GM13977 (cell line): Measurements from ENCODE around the gene CACNG4.

ENCODE experiments used
- DNase-seq: peaks from one replicate; pipeline ENCODE4 v3.0.0; 2012; ENCODE audit warnings: low spot score
- CTCF ChIP-seq: IDR thresholded peaks from 2 replicates; pipeline ENCODE4 v1.5.1; 2012; ENCODE audit warnings: mild to moderate bottlenecking, control low read depth; ENCODE audit not compliant: insufficient read depth; ENCODE audit errors: extremely low read depth, missing control alignments
- in situ Hi-C: fragments of 300-500 bp; cut with MboI; formaldehyde crosslinking; loops from one replicate; pipeline ENCODE4 v1.12.0; 2022; ENCODE audit warnings: low sequenced_read_pairs, low pct_unique_long_range_greater_than_20kb, mixed read lengths, inconsistent platforms; ENCODE audit not compliant: unreplicated experiment

The CACNG4 gene

GRCh38 chr17:67067571-67068482 is 103.3 kb downstream of the CACNG4 start:
- in situ Hi-C loops, result no loop called here
- TF ChIP-seq CTCF, result no peak
- no peak for DNase-seq

GRCh38 chr17:67068999-67069398 is 104.5 kb downstream of the CACNG4 start:
- DNase-seq, result no peak
- in situ Hi-C loops, result no loop called here
- TF ChIP-seq CTCF, result no peak

GRCh38 chr17:67069603-67070136 is 105.2 kb downstream of the CACNG4 start:
- in situ Hi-C loops, result no loop called here
- DNase-seq, result no peak
- no peak for TF ChIP-seq CTCF

- TF ChIP-seq CTCF, result no peak
- no peak for DNase-seq
- in situ Hi-C loops, result no loop called here
Measured at GRCh38 chr17:67071595-67071994, 107.1 kb downstream of the CACNG4 start.

- TF ChIP-seq CTCF, result no peak
- no peak for DNase-seq
- in situ Hi-C loops, result no loop called here
Measured at GRCh38 chr17:67072885-67073284, 108.4 kb downstream of the CACNG4 start.

- in situ Hi-C loops, result no loop called here
- TF ChIP-seq CTCF, result no peak
Measured at GRCh38 chr17:67074781-67075180, 110.3 kb downstream of the CACNG4 start.

More at GRCh38 chr17:67074781-67075180, 110.3 kb downstream of the CACNG4 start:
- no peak for DNase-seq
